SK-N-SH (cell line): ENCODE measurements around the gene C16orf95. TPM values are rescaled to one million over a fixed set of nuclear protein-coding genes. Genes with fewer than 3 reads are reported as not detected.

Source experiments
- CTCF ChIA-PET: fragments of 300-600, 350-600 bp; formaldehyde crosslinking; extraction: SDS; loops from one replicate; lab custom pipeline; 2021; lab: Yijun Ruan, JAX
- POLR2A ChIA-PET: fragments of 350-600 bp; sonication (Branson Sonifier 250); formaldehyde crosslinking; extraction: SDS; loops from one replicate; lab custom pipeline; 2020; ENCODE audit warnings: antibody characterized with exemption, inconsistent platforms; lab: Yijun Ruan, JAX
- DNase-seq: peaks from one replicate; pipeline ENCODE4 v3.0.0; 2012
- H2AFZ ChIP-seq: fragments of 200-600 bp; sonication (generic); 2 replicates; pipeline ENCODE4 v1.8.1; 2016; ENCODE audit warnings: antibody characterized with exemption, mild to moderate bottlenecking, low read depth
- H3F3A ChIP-seq: fragments of 200-600 bp; sonication (generic); replicated peaks from 2 replicates; pipeline ENCODE3; 2016; ENCODE audit warnings: antibody characterized with exemption, mild to moderate bottlenecking; ENCODE audit not compliant: insufficient read depth
- H3K27ac ChIP-seq, 2 experiments: fragments of 200-500 bp in 1 of 2; fragments of 200-600 bp in 1 of 2; sonication (Bioruptor generic) in 1 of 2; sonication (generic), shearing (Covaris generic) in 1 of 2; 2 replicates each; pipeline versions ENCODE4 v1.5.1 to v1.6.1; 2014 to 2016; ENCODE audit warnings: low read depth in 2 of 2, inconsistent platforms in 1 of 2, low read length in 1 of 2, mild to moderate bottlenecking in 1 of 2, mixed read lengths in 1 of 2
- H3K27me3 ChIP-seq: fragments of 200-600 bp; sonication (generic), shearing (Covaris generic); 2 replicates; pipeline ENCODE4 v1.6.1; 2016; ENCODE audit warnings: mixed run types; ENCODE audit not compliant: insufficient read depth
- H3K36me3 ChIP-seq, 2 experiments: fragments of 200-500 bp in 1 of 2; fragments of 200-600 bp in 1 of 2; sonication (Bioruptor generic) in 1 of 2; sonication (generic) in 1 of 2; replicated peaks in 1 of 2; 2 replicates each; pipeline versions ENCODE3 to v1.5.1; 2014 to 2016; ENCODE audit warnings: low read length in 1 of 2, mild to moderate bottlenecking in 1 of 2; ENCODE audit not compliant: insufficient read depth in 2 of 2, control insufficient read depth in 1 of 2
- H3K4me1 ChIP-seq, 2 experiments: fragments of 200-500 bp in 1 of 2; fragments of 200-600 bp in 1 of 2; sonication (Bioruptor generic) in 1 of 2; sonication (generic), shearing (Covaris generic) in 1 of 2; 2 replicates each; pipeline versions ENCODE4 v1.5.1 to v1.6.1; 2014 to 2016; ENCODE audit warnings: low read depth in 1 of 2, low read length in 1 of 2, mixed run types in 1 of 2; ENCODE audit not compliant: insufficient read depth in 2 of 2, control insufficient read depth in 1 of 2
- H3K4me2 ChIP-seq: fragments of 200-600 bp; sonication (generic), shearing (Covaris generic); 2 replicates; pipeline ENCODE4 v1.6.1; 2017; ENCODE audit warnings: mixed run types
- H3K4me3 ChIP-seq, 2 experiments: fragments of 200-500 bp in 1 of 2; fragments of 200-600 bp in 1 of 2; sonication (Bioruptor generic) in 1 of 2; sonication (generic), shearing (Covaris generic) in 1 of 2; 2 replicates each; pipeline versions ENCODE4 v1.5.1 to v1.8.1; 2014 to 2016; ENCODE audit warnings: low read depth in 2 of 2, inconsistent platforms in 1 of 2, low read length in 1 of 2, mild to moderate bottlenecking in 1 of 2, mixed read lengths in 1 of 2, moderate library complexity in 1 of 2
- H3K79me2 ChIP-seq: fragments of 200-600 bp; sonication (generic); 2 replicates; pipeline ENCODE4 v1.8.1; 2017; ENCODE audit warnings: mild to moderate bottlenecking; ENCODE audit not compliant: insufficient read depth
- H3K9ac ChIP-seq: fragments of 200-600 bp; sonication (generic); 2 replicates; pipeline ENCODE4 v1.6.1; 2017; ENCODE audit warnings: mixed run types
- H3K9me2 ChIP-seq: fragments of 200-600 bp; sonication (generic); 2 replicates; pipeline ENCODE4 v1.6.1; 2017; ENCODE audit warnings: mixed run types
- H3K9me3 ChIP-seq: fragments of 200-600 bp; sonication (generic); 2 replicates; pipeline ENCODE4 v1.6.1; 2017; ENCODE audit warnings: mixed run types, mild to moderate bottlenecking, moderate library complexity
- H4K20me1 ChIP-seq: fragments of 200-600 bp; sonication (generic); 2 replicates; pipeline ENCODE4 v1.6.1; 2017; ENCODE audit warnings: mild to moderate bottlenecking, mixed run types; ENCODE audit not compliant: insufficient read depth
- POLR2AphosphoS5 ChIP-seq: IDR thresholded peaks from 2 replicates; pipeline ENCODE4 v1.6.1; 2012; ENCODE audit warnings: low read depth, low read length
- SMC3 ChIP-seq: IDR thresholded peaks from 2 replicates; pipeline ENCODE4 v1.6.1; 2012; ENCODE audit warnings: low read depth, low read length, improper control_type of control experiment
- WGBS: methylation state at CpG from one replicate; pipeline ENCODE4 v1.1.6; 2017; ENCODE audit warnings: low lambda C conversion rate; 5-methylcytosine and 5-hydroxymethylcytosine counted together
- polyA plus RNA-seq, 3 experiments: library from polyadenylated mRNA; depleted of rRNA; stranded (reverse); fragments of >200 nt; gene quantifications; 2 replicates each; pipeline ENCODE4 v1.2.3, GENCODE V29; 2012
- small RNA-seq, 7 experiments: library from RNA; depleted of rRNA; stranded (forward); fragments of <200 nt; gene quantifications; one replicate each; pipeline ENCODE3, GENCODE V24; 2012

C16orf95 gene
- polyA plus RNA-seq, 1 of the 3 experiments (the other 2 are of a cell fraction): 5.0 TPM

- DNase-seq: no peak
- Histone ChIP-seq H3K4me1 (no peaks in the 10 kb centered on the region), H3F3A (no peaks in the 10 kb centered on the region), H3K9me3 (no peaks in the 10 kb centered on the region), H3K9ac (no peak overlapping the region), H3K27ac (no peak overlapping the region), H3K4me2 (no peak overlapping the region), H3K4me3 (no peak overlapping the region), H4K20me1 (no peaks in the 10 kb centered on the region), H3K27me3 (peaks cover 19% of the 10 kb centered on the region), H3K9me2 (no peaks in the 10 kb centered on the region), H3K79me2 (no peaks in the 10 kb centered on the region), H3K36me3 (no peaks in the 10 kb centered on the region), H2AFZ (no peak overlapping the region)
- ChIA-PET POLR2A (no interaction called here), CTCF (interaction anchor here (1.1 kb wide), 1 partner anchor 45 kb away, joined by 3 read pairs; no protein-coding TSS in a partner anchor)
- no peak for TF ChIP-seq SMC3
- TF ChIP-seq POLR2AphosphoS5: no peak
- 42% methylated on average over 7 of the region's 7 CpGs for WGBS
These were observed 63.7 kb downstream of the C16orf95 start for GRCh38 chr16:87253536-87253935.

Small RNAs within 50 kb of the gene (small RNA-seq; reads per million reads assigned to genes)
- gene AC010531.2: 0 reads per million in 7 experiments

Other genes with a start within 250 kb of the C16orf95 start
- gene FBXO31, start 66.4 kb upstream of the C16orf95 start, polyA plus RNA-seq (2012; rRNA removed): 14.2 and 15.3 TPM in 2 replicates
- gene MAP1LC3B, start 74.9 kb upstream of the C16orf95 start, polyA plus RNA-seq (2012; rRNA removed): 33.7 and 36.9 TPM in 2 replicates
- 5.6 and 5.7 TPM in 2 replicates for gene ZCCHC14, start 175.6 kb upstream of the C16orf95 start, polyA plus RNA-seq (2012; rRNA removed)